Measurements from ENCODE around the gene FLT4.
"Not testable (repeated sequence)": the region's sequence is repeated elsewhere in the genome, so short reads cannot be mapped to it uniquely, and the experiment has no call there.

FLT4 gene

GRCh38 chr5:180665682-180666404 is 16.4 kb upstream of the FLT4 start:
- H3K9ac ChIP-seq: no peak overlapping the region
- no peaks in the 10 kb centered on the region for H3K79me2 ChIP-seq
- H3K4me2 ChIP-seq (ENCODE audit: low read length): no peak overlapping the region
- no peaks in the 10 kb centered on the region for H3K27me3 ChIP-seq (ENCODE audit: control insufficient read depth, insufficient read depth, low read length)
- no peaks in the 10 kb centered on the region for H3K9me3 ChIP-seq (ENCODE audit: control insufficient read depth, low read length)
- no peaks in the 10 kb centered on the region for H3K4me1 ChIP-seq
- no peaks in the 10 kb centered on the region for H3K36me3 ChIP-seq (ENCODE audit: control insufficient read depth, insufficient read depth, low read length)
- no peak overlapping the region for H3K4me3 ChIP-seq (ENCODE audit: low read depth, low read length)
- TF ChIP-seq CTCF (IDR thresholded peaks at IDR 0.05): no peak
- no peak overlapping the region for H2AFZ ChIP-seq
- H3K27ac ChIP-seq: no peak overlapping the region

DNA sequence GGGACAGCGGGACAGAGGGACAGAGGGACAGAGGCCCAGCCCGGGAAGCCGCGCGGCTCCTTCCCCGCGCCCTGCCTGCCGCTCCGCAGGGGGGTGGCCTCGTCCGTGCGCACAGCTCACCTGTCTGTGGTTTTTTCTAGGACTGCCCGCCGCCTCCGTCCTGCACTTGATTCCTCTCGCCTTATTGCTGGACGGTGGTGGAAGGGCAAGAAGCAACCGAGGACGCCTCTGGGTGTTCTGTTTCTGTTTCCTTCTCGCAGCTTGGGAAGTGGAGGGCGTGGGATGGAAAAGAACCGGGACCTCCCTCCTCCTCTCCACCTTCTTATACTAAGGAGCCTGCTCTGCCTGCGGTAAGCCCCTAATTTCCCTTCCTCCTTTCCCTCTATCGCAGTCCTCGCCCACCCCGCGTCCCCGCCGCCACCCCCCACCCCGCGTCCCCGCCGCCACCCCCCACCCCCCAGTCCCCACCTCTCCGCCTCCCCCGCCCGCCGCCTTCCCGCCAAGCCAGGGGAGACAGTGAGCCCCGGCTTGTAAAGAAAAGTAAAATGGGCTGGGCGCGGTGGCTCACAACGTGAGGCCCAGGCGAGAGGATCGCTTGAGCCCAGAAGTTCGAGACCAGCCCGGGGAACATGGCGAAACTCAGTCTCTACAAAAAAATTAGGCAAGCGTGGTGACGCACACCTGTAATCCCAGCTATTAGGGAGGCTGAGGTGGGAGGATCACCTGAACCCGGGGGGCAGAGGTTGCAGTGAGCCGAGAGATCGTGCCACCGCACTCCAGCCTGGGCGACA is 9.6 kb upstream of the FLT4 start:
- peak overlapping the region; percentile 42 for H3K4me2 ChIP-seq (ENCODE audit: low read length)
- TF ChIP-seq CTCF (IDR thresholded peaks at IDR 0.05): no peak
- H3K9me3 ChIP-seq (ENCODE audit: control insufficient read depth, low read length): no peaks in the 10 kb centered on the region
- no peak overlapping the region for H3K9ac ChIP-seq
- H2AFZ ChIP-seq: no peak overlapping the region
- no peaks in the 10 kb centered on the region for H3K4me1 ChIP-seq
- H3K4me3 ChIP-seq (ENCODE audit: low read depth, low read length): no peak overlapping the region
- H3K79me2 ChIP-seq: no peaks in the 10 kb centered on the region
- no peak overlapping the region for H3K27ac ChIP-seq
- no peaks in the 10 kb centered on the region for H3K27me3 ChIP-seq (ENCODE audit: control insufficient read depth, insufficient read depth, low read length)
- H3K36me3 ChIP-seq (ENCODE audit: control insufficient read depth, insufficient read depth, low read length): no peaks in the 10 kb centered on the region

DNA sequence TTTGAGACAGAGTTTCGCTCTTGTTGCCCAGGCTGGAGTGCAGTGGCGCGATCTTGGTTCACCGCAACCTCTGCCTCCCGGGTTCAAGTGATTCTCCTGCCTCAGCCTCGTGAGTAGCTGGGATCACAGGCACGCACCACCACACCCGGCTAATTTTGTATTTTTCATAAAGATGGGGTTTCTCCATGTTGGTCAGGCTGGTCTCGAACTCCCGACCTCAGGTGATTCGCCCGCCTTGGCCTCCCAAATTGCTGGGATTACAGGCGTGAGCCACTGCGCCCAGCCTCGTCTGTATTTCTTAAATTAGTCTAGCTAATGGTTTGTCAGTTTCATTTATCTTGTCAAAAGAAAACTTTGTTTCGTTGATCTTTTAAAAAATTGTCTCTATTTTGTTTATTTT is 5.8 kb upstream of the FLT4 start:
- H2AFZ ChIP-seq; H3K79me2 ChIP-seq; H3K9me3 ChIP-seq (ENCODE audit: control insufficient read depth, low read length); H3K27ac ChIP-seq; H3K4me2 ChIP-seq (ENCODE audit: low read length); H3K4me3 ChIP-seq (ENCODE audit: low read depth, low read length); H3K9ac ChIP-seq; H3K36me3 ChIP-seq (ENCODE audit: control insufficient read depth, insufficient read depth, low read length); H3K27me3 ChIP-seq (ENCODE audit: control insufficient read depth, insufficient read depth, low read length); H3K4me1 ChIP-seq: not testable (repeated sequence)

DNA sequence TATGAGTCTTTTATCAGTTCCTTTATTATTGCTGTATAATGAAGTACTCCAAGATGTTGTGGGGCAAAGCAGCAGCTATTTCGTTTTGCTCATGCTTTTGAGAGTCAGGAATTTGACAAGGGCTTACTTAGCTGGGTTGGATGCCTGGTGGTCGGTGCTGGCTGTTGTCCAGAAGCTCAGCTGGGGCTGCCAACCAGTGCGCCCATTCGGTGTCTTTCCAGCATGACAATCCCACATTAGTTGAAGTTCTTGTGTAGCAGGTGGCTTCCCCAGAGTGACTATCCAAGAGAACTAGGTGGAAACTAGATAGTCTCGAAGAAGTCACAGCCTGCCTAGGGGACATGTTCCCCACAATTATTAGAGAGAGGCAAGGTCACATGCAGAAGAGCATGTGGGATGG is 3.4 kb upstream of the FLT4 start:
- TF ChIP-seq CTCF (IDR thresholded peaks at IDR 0.05): no peak
- Histone ChIP-seq H2AFZ (no peak overlapping the region), H3K9ac (no peak overlapping the region), H3K9me3 (ENCODE audit: control insufficient read depth, low read length) (no peaks in the 10 kb centered on the region), H3K4me2 (ENCODE audit: low read length) (no peak overlapping the region), H3K4me1 (no peaks in the 10 kb centered on the region), H3K36me3 (ENCODE audit: control insufficient read depth, insufficient read depth, low read length) (no peaks in the 10 kb centered on the region), H3K4me3 (ENCODE audit: low read depth, low read length) (no peak overlapping the region), H3K27me3 (ENCODE audit: control insufficient read depth, insufficient read depth, low read length) (no peaks in the 10 kb centered on the region), H3K79me2 (no peaks in the 10 kb centered on the region), H3K27ac (no peak overlapping the region)

DNA sequence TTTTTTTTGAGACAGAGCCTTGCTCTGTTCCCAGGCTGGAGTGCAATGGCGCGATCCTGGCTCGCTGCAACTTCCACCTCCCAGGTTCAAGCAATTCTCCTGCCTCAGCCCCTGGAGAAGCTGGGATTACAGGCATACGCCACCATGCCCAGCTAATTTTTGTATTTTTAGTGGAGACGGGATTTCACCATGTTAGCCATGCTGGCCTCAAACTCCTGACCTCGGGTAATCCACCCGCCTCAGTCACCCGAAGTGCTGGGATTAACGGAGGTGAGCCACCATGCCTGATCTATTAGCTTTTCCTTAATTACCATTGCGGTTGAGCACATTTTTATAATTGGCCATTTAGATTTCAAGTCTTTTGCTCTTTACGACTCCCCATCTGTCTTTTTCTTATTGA is 2.9 kb upstream of the FLT4 start:
- no peak overlapping the region for H3K4me2 ChIP-seq (ENCODE audit: low read length)
- H2AFZ ChIP-seq: no peak overlapping the region
- H3K9ac ChIP-seq: no peak overlapping the region
- no peak overlapping the region for H3K27ac ChIP-seq
- H3K4me1 ChIP-seq: no peaks in the 10 kb centered on the region
- no peaks in the 10 kb centered on the region for H3K27me3 ChIP-seq (ENCODE audit: control insufficient read depth, insufficient read depth, low read length)
- TF ChIP-seq CTCF (IDR thresholded peaks at IDR 0.05): no peak
- H3K79me2 ChIP-seq: no peaks in the 10 kb centered on the region
- H3K36me3 ChIP-seq (ENCODE audit: control insufficient read depth, insufficient read depth, low read length): no peaks in the 10 kb centered on the region
- no peaks in the 10 kb centered on the region for H3K9me3 ChIP-seq (ENCODE audit: control insufficient read depth, low read length)
- H3K4me3 ChIP-seq (ENCODE audit: low read depth, low read length): no peak overlapping the region

All from parathyroid adenoma (tissue), 2 donors.